Measurements from ENCODE around the gene JARID2. TPM values are rescaled to one million over a fixed set of nuclear protein-coding genes. Genes with fewer than 3 reads are reported as not detected.

Gene JARID2
- total and polyA plus RNA-seq, 8 donors: 2.4 to 6.7 (median 3.7) TPM

GRCh38 chr6:15493437-15494168 lies 247.7 kb downstream of the JARID2 start:
- WGBS, 2 donors: 90 to 91% methylated on average over 9 of the region's 9 CpGs
- Histone ChIP-seq H3K4me1 (peaks cover 0 to 4% (median 4%) of the 10 kb centered on the region in 3 donors), H3K9me3 (no peaks in the 10 kb centered on the region), H3K27me3 (no peaks in the 10 kb centered on the region), H3K4me3 (no peak overlapping the region), H3K36me3 (peaks cover 0 to 7% (median 0%) of the 10 kb centered on the region in 3 donors), H3K27ac (no peak overlapping the region)
- no peak for DNase-seq
- TF ChIP-seq, protein P1, sequence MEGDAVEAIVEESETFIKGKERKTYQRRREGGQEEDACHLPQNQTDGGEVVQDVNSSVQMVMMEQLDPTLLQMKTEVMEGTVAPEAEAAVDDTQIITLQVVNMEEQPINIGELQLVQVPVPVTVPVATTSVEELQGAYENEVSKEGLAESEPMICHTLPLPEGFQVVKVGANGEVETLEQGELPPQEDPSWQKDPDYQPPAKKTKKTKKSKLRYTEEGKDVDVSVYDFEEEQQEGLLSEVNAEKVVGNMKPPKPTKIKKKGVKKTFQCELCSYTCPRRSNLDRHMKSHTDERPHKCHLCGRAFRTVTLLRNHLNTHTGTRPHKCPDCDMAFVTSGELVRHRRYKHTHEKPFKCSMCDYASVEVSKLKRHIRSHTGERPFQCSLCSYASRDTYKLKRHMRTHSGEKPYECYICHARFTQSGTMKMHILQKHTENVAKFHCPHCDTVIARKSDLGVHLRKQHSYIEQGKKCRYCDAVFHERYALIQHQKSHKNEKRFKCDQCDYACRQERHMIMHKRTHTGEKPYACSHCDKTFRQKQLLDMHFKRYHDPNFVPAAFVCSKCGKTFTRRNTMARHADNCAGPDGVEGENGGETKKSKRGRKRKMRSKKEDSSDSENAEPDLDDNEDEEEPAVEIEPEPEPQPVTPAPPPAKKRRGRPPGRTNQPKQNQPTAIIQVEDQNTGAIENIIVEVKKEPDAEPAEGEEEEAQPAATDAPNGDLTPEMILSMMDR (IDR thresholded peaks at IDR 0.05): no peak
- FAIRE-seq: no peak
- no peak for ATAC-seq
- intact Hi-C loops (cut with DNase I): no loop called here

DNA sequence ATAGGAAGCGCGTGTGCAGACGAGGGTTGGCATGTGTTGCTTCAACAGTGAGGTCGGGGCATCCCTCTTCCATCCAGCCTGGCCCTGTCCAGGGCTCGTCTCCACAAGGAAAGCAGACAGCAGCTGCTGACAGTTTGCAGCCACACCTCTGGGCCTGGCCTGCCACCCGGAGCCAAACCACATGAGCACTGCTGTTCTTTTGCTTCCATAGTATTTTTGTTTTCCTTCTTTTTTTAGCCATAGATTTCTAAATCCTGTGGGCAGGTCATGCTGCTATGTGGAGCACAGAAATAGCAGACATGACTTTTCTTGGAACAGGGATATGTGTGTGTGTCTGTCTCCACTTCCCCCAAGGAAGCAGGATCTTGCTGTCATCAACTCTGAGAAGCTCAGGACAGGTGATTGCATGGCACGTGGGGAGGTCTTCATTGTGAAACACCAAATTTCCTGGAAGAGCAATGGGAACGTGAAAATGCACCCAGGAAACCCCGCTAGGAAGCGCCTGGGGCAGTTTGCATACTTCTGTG lies 249.6 kb downstream of the JARID2 start:
- peaks cover 0 to 7% (median 0%) of the 10 kb centered on the region in 3 donors for H3K36me3 ChIP-seq
- no peak overlapping the region for H3K27ac ChIP-seq
- 86 to 94% methylated on average over 10 of the region's 10 CpGs for WGBS, 2 donors
- H3K4me3 ChIP-seq: no peak overlapping the region
- DNase-seq (peak in 2 of 6 donors; percentile 14 to 41), FAIRE-seq (no peak), ATAC-seq (no peak)
- TF ChIP-seq, protein P1 (IDR thresholded peaks at IDR 0.05): no peak
- H3K9me3 ChIP-seq: no peaks in the 10 kb centered on the region
- no peaks in the 10 kb centered on the region for H3K27me3 ChIP-seq
- peaks cover 0 to 4% (median 4%) of the 10 kb centered on the region in 3 donors for H3K4me1 ChIP-seq
- intact Hi-C loops (cut with DNase I): no loop called here

- Histone ChIP-seq H3K4me3 (no peak overlapping the region), H3K4me1 (peaks cover 0 to 4% (median 3%) of the 10 kb centered on the region in 3 donors), H3K27me3 (no peaks in the 10 kb centered on the region), H3K36me3 (peaks cover 0 to 15% (median 0%) of the 10 kb centered on the region in 3 donors), H3K9me3 (no peaks in the 10 kb centered on the region), H3K27ac (no peak overlapping the region)
- DNase-seq (peak in 2 of 6 donors; percentile 12 to 61), FAIRE-seq (no peak), ATAC-seq (no peak)
- TF ChIP-seq, protein P1 (IDR thresholded peaks at IDR 0.05): no peak
- 95 to 97% methylated on average over 60 of the region's 60 CpGs for WGBS, 2 donors
- intact Hi-C loops (cut with DNase I): no loop called here
Measured at GRCh38 chr6:15496345-15497131, 250.7 kb downstream of the JARID2 start.

GRCh38 chr6:15498640-15499039 lies 252.8 kb downstream of the JARID2 start:
- H3K4me3 ChIP-seq: no peak overlapping the region
- ATAC-seq (no peak), FAIRE-seq (no peak), DNase-seq (peak in 2 of 6 donors; percentile 14 to 23)
- 89 to 96% methylated on average over 12 of the region's 12 CpGs for WGBS, 2 donors
- H3K36me3 ChIP-seq: peaks cover 0 to 16% (median 0%) of the 10 kb centered on the region in 3 donors
- TF ChIP-seq, protein P1 (IDR thresholded peaks at IDR 0.05): no peak
- no peaks in the 10 kb centered on the region for H3K4me1 ChIP-seq
- H3K27me3 ChIP-seq: no peaks in the 10 kb centered on the region
- intact Hi-C loops (cut with DNase I): no loop called here
- H3K9me3 ChIP-seq: no peaks in the 10 kb centered on the region
- H3K27ac ChIP-seq: no peak overlapping the region

All from pancreas (tissue), 10 donors.